Measurements from ENCODE around the gene MRPL37.

The MRPL37 gene

GRCh38 chr1:54193453-54193852, 6.5 kb upstream of the MRPL37 start:
- Histone ChIP-seq H4K20me1 (ENCODE audit: insufficient read depth, low read length) (no peaks in the 10 kb centered on the region), H3K9me3 (ENCODE audit: low read length) (no peaks in the 10 kb centered on the region), H3K9ac (ENCODE audit: low read length) (no peak overlapping the region), H3K79me2 (ENCODE audit: insufficient read depth, low read length) (no peaks in the 10 kb centered on the region), H2AFZ (ENCODE audit: low read length) (no peak overlapping the region), H3K36me3 (ENCODE audit: insufficient read depth, low read length) (peaks cover 46% of the 10 kb centered on the region), H3K9me2 (ENCODE audit: low read depth, low read length) (no peaks in the 10 kb centered on the region), H3K4me3 (ENCODE audit: low read depth, low read length, poor library complexity, severe bottlenecking) (no peak overlapping the region), H3K27ac (ENCODE audit: low read depth, low read length, poor library complexity, severe bottlenecking) (no peak overlapping the region), H3K4me1 (ENCODE audit: insufficient read depth, low read length, severe bottlenecking) (no peaks in the 10 kb centered on the region), H3F3A (ENCODE audit: insufficient read depth, low read length) (no peaks in the 10 kb centered on the region), H3K4me2 (ENCODE audit: low read length) (no peak overlapping the region), H3K27me3 (ENCODE audit: insufficient read depth, low read length) (no peaks in the 10 kb centered on the region)
- TF ChIP-seq EZH2 (IDR thresholded peaks at IDR 0.05; ENCODE audit: borderline replicate concordance, low read length) (no peak), CTCF (IDR thresholded peaks at IDR 0.05; ENCODE audit: low read length) (no peak)

GRCh38 chr1:54199151-54199764, 709 bp upstream of the MRPL37 start:
- no peaks in the 10 kb centered on the region for H4K20me1 ChIP-seq (ENCODE audit: insufficient read depth, low read length)

GRCh38 chr1:54200519-54200997, 591 bp downstream of the MRPL37 start:
- Histone ChIP-seq H3K9me2 (ENCODE audit: low read depth, low read length) (no peaks in the 10 kb centered on the region), H3K79me2 (ENCODE audit: insufficient read depth, low read length) (peaks cover 29% of the 10 kb centered on the region), H3K27me3 (ENCODE audit: insufficient read depth, low read length) (no peaks in the 10 kb centered on the region), H3K36me3 (ENCODE audit: insufficient read depth, low read length) (peaks cover 29% of the 10 kb centered on the region), H3K27ac (ENCODE audit: low read depth, low read length, poor library complexity, severe bottlenecking) (peak overlapping the region; percentile 23), H2AFZ (ENCODE audit: low read length) (no peak overlapping the region), H4K20me1 (ENCODE audit: insufficient read depth, low read length) (no peaks in the 10 kb centered on the region), H3K4me2 (ENCODE audit: low read length) (peak overlapping the region; percentile 82), H3K9ac (ENCODE audit: low read length) (peak overlapping the region; percentile 87), H3K4me1 (ENCODE audit: insufficient read depth, low read length, severe bottlenecking) (peaks cover 32% of the 10 kb centered on the region), H3K9me3 (ENCODE audit: low read length) (no peaks in the 10 kb centered on the region), H3F3A (ENCODE audit: insufficient read depth, low read length) (no peaks in the 10 kb centered on the region), H3K4me3 (ENCODE audit: low read depth, low read length, poor library complexity, severe bottlenecking) (peak overlapping the region; percentile 78)
- TF ChIP-seq CTCF (IDR thresholded peaks at IDR 0.05; ENCODE audit: low read length) (no peak), EZH2 (IDR thresholded peaks at IDR 0.05; ENCODE audit: borderline replicate concordance, low read length) (no peak)

More at GRCh38 chr1:54199151-54199764, 709 bp upstream of the MRPL37 start:
- 0 out of 2 replicates have a peak overlapping the region, but pooled peaks have one; percentile 13 for H2AFZ ChIP-seq (ENCODE audit: low read length)
- no peaks in the 10 kb centered on the region for H3K9me3 ChIP-seq (ENCODE audit: low read length)
- peak overlapping the region; percentile 11 for H3K27ac ChIP-seq (ENCODE audit: low read depth, low read length, poor library complexity, severe bottlenecking)
- H3K79me2 ChIP-seq (ENCODE audit: insufficient read depth, low read length) = peaks cover 29% of the 10 kb centered on the region
- H3K4me2 ChIP-seq (ENCODE audit: low read length) = peak overlapping the region; percentile 98
- H3K4me1 ChIP-seq (ENCODE audit: insufficient read depth, low read length, severe bottlenecking) = peaks cover 32% of the 10 kb centered on the region
- peaks cover 26% of the 10 kb centered on the region for H3K36me3 ChIP-seq (ENCODE audit: insufficient read depth, low read length)
- H3K4me3 ChIP-seq (ENCODE audit: low read depth, low read length, poor library complexity, severe bottlenecking) = peak overlapping the region; percentile 78
- no peaks in the 10 kb centered on the region for H3F3A ChIP-seq (ENCODE audit: insufficient read depth, low read length)
- TF ChIP-seq EZH2 (IDR thresholded peaks at IDR 0.05; ENCODE audit: borderline replicate concordance, low read length) = no peak
- TF ChIP-seq CTCF (IDR thresholded peaks at IDR 0.05; ENCODE audit: low read length) = no peak
- peak overlapping the region; percentile 87 for H3K9ac ChIP-seq (ENCODE audit: low read length)
- H3K9me2 ChIP-seq (ENCODE audit: low read depth, low read length) = no peaks in the 10 kb centered on the region
- no peaks in the 10 kb centered on the region for H3K27me3 ChIP-seq (ENCODE audit: insufficient read depth, low read length)
